GM18870 (cell line): ENCODE data around the gene OR13A1.
"Not testable (repeated sequence)": the region's sequence is repeated elsewhere in the genome, so short reads cannot be mapped to it uniquely, and the experiment has no call there.

Source experiments
- ATAC-seq: cut with Tn5 transposase; IDR thresholded peaks from one replicate; pipeline ENCODE4 v1.9.1; 2021; ENCODE audit warnings: moderate library complexity; ENCODE audit not compliant: unreplicated experiment

Gene OR13A1

GRCh38 chr10:45282061-45282460, 33.3 kb downstream of the OR13A1 start:
- no peak for ATAC-seq

DNA sequence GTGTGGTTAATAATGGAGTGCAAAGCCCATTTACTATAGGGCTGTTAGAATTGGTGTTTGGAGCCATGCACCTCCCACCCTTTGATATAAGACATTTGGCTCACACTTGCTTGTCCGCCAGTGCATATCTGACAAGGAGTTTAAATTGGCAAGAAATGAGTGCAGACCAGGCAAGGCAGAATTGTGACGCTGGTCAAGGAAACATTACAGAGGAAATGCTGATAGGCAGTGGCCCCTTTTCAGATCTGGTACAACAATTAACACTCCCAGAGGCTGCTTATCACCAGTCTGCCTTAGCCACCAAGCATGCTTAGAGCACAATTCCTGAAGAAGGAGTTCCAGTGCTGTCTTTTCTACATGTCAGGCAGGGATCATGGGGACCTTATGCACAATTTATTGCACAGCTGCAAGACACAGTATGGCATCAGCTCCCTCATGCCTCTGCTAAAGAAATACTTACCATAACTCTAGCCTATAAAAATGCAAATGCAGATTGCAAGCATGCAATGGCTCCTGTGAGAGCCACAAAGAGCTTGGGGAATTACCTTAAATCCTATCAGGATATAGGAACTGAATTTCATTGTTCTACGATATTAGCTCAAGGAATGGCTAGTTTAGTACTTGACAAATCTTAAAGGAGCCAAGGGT, 35.2 kb downstream of the OR13A1 start:
- ATAC-seq = no peak

DNA sequence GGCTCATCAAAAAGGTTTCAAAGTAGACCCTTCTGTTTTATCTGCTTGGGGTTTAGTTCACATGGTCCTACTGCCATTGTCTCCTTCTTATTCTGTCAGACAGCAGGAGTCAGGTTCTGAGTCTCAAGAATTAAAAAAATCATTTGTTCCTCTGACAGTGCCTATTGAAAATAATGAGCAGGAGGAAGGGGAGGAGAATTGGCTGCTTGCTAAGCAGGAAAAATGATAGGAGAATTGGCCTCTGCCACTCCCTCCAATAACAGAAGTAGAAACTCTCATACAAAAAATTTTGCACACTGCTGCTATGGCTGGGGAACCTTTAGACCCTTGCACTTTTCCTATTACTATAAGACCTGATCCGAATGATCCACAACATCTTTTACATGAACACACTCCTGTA, 35.7 kb downstream of the OR13A1 start:
- no peak for ATAC-seq

GRCh38 chr10:45278860-45279498, 36.4 kb downstream of the OR13A1 start:
- no peak for ATAC-seq

GRCh38 chr10:45276146-45276545, 39.3 kb downstream of the OR13A1 start:
- ATAC-seq = not testable (repeated sequence)

GRCh38 chr10:45274364-45274763, 41.0 kb downstream of the OR13A1 start:
- ATAC-seq = no peak

DNA sequence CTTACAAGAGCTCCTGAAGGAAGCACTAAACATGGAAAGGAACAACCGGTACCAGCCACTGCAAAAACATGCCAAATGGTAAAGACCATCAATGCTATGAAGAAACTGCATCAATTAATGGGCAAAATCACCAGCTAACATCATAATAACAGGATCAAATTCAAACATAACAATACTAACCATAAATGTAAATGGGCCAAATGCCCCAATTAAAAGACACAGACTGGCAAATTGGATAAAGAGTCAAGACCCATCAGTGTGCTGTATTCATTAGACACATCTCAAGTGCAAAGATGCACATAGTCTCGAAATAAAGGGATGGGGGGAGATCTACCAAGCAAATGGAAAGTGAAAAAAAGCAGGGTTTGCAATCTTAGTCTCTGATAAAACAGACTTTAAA, 47.6 kb downstream of the OR13A1 start:
- not testable (repeated sequence) for ATAC-seq

- ATAC-seq = no peak
Measured at GRCh38 chr10:45265996-45266395, 49.4 kb downstream of the OR13A1 start.

GRCh38 chr10:45261946-45262345, 53.5 kb downstream of the OR13A1 start:
- no peak for ATAC-seq

DNA sequence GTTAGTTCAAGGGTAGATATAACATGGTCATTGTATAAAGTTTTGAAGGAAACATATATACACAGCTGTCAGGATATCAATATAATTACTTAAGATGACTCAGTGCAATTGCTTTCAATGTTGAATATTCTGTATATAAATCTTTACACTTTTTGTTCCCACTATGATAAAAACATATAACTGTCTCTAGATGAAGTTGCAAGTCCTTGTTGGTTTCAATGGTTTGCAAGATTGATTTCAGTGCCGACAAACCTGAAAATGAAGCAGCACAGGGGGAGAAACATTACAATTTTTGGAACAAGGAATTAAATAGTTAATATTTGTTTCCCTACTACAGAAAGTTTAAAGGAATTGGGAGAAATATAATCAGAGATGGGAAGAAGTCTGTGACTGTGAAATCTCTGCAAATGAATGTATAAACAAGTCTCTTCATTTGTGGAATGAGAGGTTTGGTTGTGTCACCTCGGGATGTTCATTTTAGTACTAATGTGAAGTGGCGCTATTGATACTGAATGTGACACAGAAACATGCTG, 54.1 kb downstream of the OR13A1 start:
- no peak for ATAC-seq

DNA sequence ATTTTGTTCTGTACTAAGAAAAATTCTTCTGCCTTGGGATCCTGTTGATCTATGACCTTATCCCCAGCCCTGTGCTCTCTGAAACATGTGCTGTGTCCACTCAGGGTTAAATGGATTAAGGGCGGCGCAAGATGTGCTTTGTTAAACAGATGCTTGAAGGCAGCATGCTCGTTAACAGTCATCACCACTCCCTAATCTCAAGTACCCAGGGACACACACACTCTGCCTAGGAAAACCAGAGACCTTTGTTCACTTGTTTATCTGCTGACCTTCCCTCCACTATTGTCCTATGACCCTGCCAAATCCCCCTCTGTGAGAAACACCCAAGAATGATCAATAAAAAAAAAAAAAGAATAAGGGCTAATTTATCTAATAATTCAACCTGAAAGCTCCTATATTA, 54.8 kb downstream of the OR13A1 start:
- not testable (repeated sequence) for ATAC-seq

DNA sequence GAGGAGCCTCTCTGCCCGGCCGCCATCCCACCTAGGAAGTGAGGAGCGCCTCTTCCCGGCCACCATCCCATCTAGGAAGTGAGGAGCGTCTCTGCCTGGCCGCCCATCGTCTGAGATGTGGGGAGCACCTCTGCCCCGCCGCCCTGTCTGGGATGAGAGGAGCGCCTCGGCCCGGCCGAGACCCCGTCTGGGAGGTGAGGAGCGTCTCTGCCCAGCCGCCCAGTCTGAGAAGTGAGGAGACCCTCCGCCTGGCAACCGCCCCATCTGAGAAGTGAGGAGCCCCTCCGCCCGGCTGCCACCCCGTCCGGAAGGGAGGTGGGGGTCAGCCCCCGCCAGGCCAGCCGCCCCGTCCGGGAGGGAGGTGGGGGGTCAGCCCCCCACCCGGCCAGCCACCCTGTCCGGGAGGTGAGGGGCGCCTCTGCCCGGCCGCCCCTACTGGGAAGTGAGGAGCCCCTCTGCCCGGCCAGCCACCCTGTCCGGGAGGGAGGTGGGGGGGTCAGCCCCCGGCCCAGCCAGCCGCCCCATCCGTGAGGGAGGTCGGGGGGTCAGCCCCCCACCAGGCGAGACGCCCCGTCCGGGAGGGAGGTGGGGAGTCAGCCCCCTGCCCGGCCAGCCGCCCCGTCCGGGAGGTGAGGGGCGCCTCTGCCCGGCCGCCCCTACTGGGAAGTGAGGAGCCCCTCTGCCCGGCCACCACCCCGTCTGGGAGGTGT, 55.5 kb downstream of the OR13A1 start:
- ATAC-seq = not testable (repeated sequence)

- ATAC-seq = no peak
Measured at GRCh38 chr10:45257600-45257999, 57.8 kb downstream of the OR13A1 start.

DNA sequence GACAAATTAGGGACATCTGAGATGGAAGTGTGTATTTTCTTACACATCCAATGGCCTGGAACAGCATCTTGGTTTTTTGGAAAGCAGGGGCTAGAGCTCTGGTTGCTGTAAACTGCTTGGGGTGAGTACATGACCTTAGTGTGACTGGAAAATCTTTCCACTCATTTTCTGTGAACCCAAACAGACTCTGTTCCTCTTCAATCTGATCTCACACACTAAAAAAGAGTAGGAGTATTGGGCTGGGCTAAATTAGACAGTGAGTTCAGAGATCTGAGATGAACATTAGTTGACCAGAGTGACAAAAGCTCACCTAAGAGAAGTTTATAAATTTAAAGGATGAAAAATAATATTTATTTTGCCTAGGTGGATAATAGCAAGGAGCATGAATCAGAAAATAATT, 59.2 kb downstream of the OR13A1 start:
- no peak for ATAC-seq

DNA sequence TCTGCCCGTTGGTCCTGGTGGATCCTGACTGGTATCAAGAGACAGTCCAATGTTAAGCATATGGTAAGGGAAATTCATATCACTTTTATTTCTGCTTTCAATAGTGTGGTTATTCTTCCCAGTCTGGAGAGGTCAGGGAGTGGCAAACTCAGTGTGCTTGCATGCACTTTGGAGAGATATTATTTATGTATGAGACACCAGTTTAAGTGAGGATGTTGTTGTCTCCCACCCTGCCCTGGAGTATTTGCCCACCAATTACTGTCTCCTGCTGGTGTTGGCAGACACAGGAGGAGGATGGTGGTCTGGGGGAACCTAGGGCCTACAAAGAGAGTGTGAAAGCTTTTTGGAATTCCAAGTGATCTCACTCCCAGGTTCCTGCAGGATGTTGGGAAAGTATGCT, 59.7 kb downstream of the OR13A1 start:
- no peak for ATAC-seq

GRCh38 chr10:45254892-45255291, 60.5 kb downstream of the OR13A1 start:
- ATAC-seq = no peak

GRCh38 chr10:45253183-45253914, 62.1 kb downstream of the OR13A1 start:
- peak; percentile 66 for ATAC-seq
